HepG2 (cell line): ENCODE measurements around the gene CHN1. TPM values are rescaled to one million over a fixed set of nuclear protein-coding genes. Genes with fewer than 3 reads are reported as not detected.

Experiments used
- ATAC-seq: fragments of 200-7000 bp; cut with Tn5 transposase; 3 replicates; pipeline ENCODE4 v1.9.1; 2020; ENCODE audit warnings: mild to moderate bottlenecking, moderate library complexity
- BruUV-seq: library from RNA; stranded (reverse); fragments of 400-500 nt; replicated peaks from 2 replicates; lab custom pipeline; 2021; lab: Mats Ljungman, UMichigan
- CTCF ChIA-PET: fragments of 300-600 bp; formaldehyde crosslinking; extraction: SDS; loops from one replicate; lab custom pipeline; 2021; ENCODE audit warnings: low total read pairs, inconsistent platforms, low intra/inter-chr PET ratio; lab: Yijun Ruan, JAX
- POLR2A ChIA-PET: fragments of 350-600 bp; sonication (Branson Sonifier 250); formaldehyde crosslinking; loops from one replicate; lab custom pipeline; 2020; ENCODE audit warnings: antibody characterized with exemption, inconsistent platforms; lab: Yijun Ruan, JAX
- DNase-seq: peaks from one replicate; pipeline ENCODE4 v3.0.0-alpha.2; 2015; ENCODE audit warnings: low spot score
- FAIRE-seq: peaks from 3 replicates; lab custom pipeline; 2011; peaks lifted over from hg19 to GRCh38; lab: Jason Lieb, UNC
- H2AFZ ChIP-seq: one replicate; pipeline ENCODE4 v1.6.1; 2011; ENCODE audit warnings: low read length, inconsistent platforms
- H3K27ac ChIP-seq: fragments of 300-600 bp; 3 replicates; pipeline ENCODE4 v1.8.0; 2011; ENCODE audit warnings: mixed run types, mild to moderate bottlenecking, mixed read lengths, low read length, inconsistent platforms; ENCODE audit not compliant: insufficient read depth; ENCODE audit errors: extremely low read length
- H3K27me3 ChIP-seq, 2 experiments: fragments of 200-600 bp in 1 of 2; 2 replicates in 1 of 2; 3 replicates in 1 of 2; pipeline versions ENCODE4 v1.6.0 to v1.8.0; 2011; ENCODE audit warnings: low read length in 2 of 2, mild to moderate bottlenecking in 2 of 2, moderate library complexity in 2 of 2, inconsistent platforms in 1 of 2; ENCODE audit not compliant: insufficient read depth in 2 of 2, control insufficient read depth in 1 of 2
- H3K36me3 ChIP-seq, 2 experiments: fragments of 200-600 bp in 1 of 2; replicated peaks in 1 of 2; 2 replicates in 1 of 2; 3 replicates in 1 of 2; pipeline versions ENCODE4 v1.5.1 to v1.8.0; 2011; ENCODE audit warnings: low read length in 2 of 2, inconsistent platforms in 1 of 2; ENCODE audit not compliant: insufficient read depth in 2 of 2, control insufficient read depth in 1 of 2
- H3K4me1 ChIP-seq: 2 replicates; pipeline ENCODE4 v1.5.1; 2012; ENCODE audit warnings: low read length, inconsistent platforms; ENCODE audit not compliant: insufficient read depth
- H3K4me2 ChIP-seq: 2 replicates; pipeline ENCODE4 v1.6.0; 2011; ENCODE audit warnings: low read depth, low read length, inconsistent platforms
- H3K4me3 ChIP-seq, 3 experiments: fragments of 200-600 bp in 1 of 3; sonication (generic), shearing (Covaris generic) in 1 of 3; replicated peaks in 1 of 3; 2 replicates each; pipeline ENCODE4 v1.5.1; 2011 to 2016; ENCODE audit warnings: low read length in 3 of 3, inconsistent platforms in 2 of 3, low read depth in 2 of 3, mild to moderate bottlenecking in 2 of 3, control low read depth in 1 of 3, mixed read lengths in 1 of 3; ENCODE audit not compliant: insufficient read depth in 1 of 3
- H3K79me2 ChIP-seq: one replicate; pipeline ENCODE4 v1.6.1; 2011; ENCODE audit warnings: low read length, inconsistent platforms; ENCODE audit not compliant: insufficient read depth
- H3K9ac ChIP-seq: 2 replicates; pipeline ENCODE4 v1.6.0; 2011; ENCODE audit warnings: mild to moderate bottlenecking, low read depth, low read length, inconsistent platforms; ENCODE audit not compliant: insufficient read depth
- H3K9me3 ChIP-seq: 2 replicates; pipeline ENCODE4 v1.5.1; 2012; ENCODE audit warnings: mild to moderate bottlenecking, low read length
- H4K20me1 ChIP-seq: 2 replicates; pipeline ENCODE4 v1.6.0; 2011; ENCODE audit warnings: inconsistent platforms, mild to moderate bottlenecking, low read length, moderate library complexity; ENCODE audit not compliant: insufficient read depth
- ARID3A ChIP-seq: IDR thresholded peaks from 2 replicates; pipeline ENCODE4 v1.6.1; 2012; ENCODE audit warnings: low read depth, low read length, improper control_type of control experiment
- ATF4 ChIP-seq, 2 experiments: fragments of 450-650 bp in 1 of 2; sonication (generic) in 1 of 2; formaldehyde crosslinking; IDR thresholded peaks; 2 replicates each; pipeline versions ENCODE4 v1.5.0 to v1.8.0; 2020 to 2022; ENCODE audit warnings: mild to moderate bottlenecking in 1 of 2, missing genetic modification reagents in 1 of 2
- FOXP1 ChIP-seq, 2 experiments: fragments of 450-650 bp in 1 of 2; IDR thresholded peaks; 2 replicates each; pipeline ENCODE4 v1.6.1; 2017 to 2018; ENCODE audit warnings: antibody characterized with exemption in 1 of 2
- KDM6A ChIP-seq: IDR thresholded peaks from 2 replicates; pipeline ENCODE4 v1.6.1; 2016; ENCODE audit warnings: low read depth
- SALL1 ChIP-seq: sonication (generic); formaldehyde crosslinking; IDR thresholded peaks from 2 replicates; pipeline ENCODE4 v1.8.0; 2022; ENCODE audit warnings: mild to moderate bottlenecking, missing genetic modification reagents
- TAF15 ChIP-seq: fragments of 200-400 bp; formaldehyde crosslinking; IDR thresholded peaks from one replicate; pipeline ENCODE4 v1.6.1; 2018; ENCODE audit warnings: mild to moderate bottlenecking, low read depth, low read length; ENCODE audit not compliant: poor library complexity, severe bottlenecking
- XBP1 ChIP-seq: sonication (generic); formaldehyde crosslinking; IDR thresholded peaks from 2 replicates; pipeline ENCODE4 v1.5.0; 2020; ENCODE audit warnings: missing genetic modification reagents
- ZC3H4 ChIP-seq: sonication (generic); formaldehyde crosslinking; IDR thresholded peaks from 2 replicates; pipeline ENCODE4 v1.4.0; 2020; ENCODE audit warnings: missing genetic modification reagents, borderline replicate concordance
- ZFP36L2 ChIP-seq: sonication (generic); formaldehyde crosslinking; IDR thresholded peaks from 2 replicates; pipeline ENCODE4 v1.4.0; 2020; ENCODE audit warnings: missing genetic modification reagents
- ZNF33B ChIP-seq: sonication (generic); formaldehyde crosslinking; IDR thresholded peaks from 2 replicates; pipeline ENCODE4 v1.5.1; 2020; ENCODE audit warnings: mild to moderate bottlenecking, missing genetic modification reagents
- ZNF660 ChIP-seq: sonication (generic); formaldehyde crosslinking; IDR thresholded peaks from 2 replicates; pipeline ENCODE4 v1.5.1; 2020; ENCODE audit warnings: mild to moderate bottlenecking, low read depth, missing genetic modification reagents, borderline replicate concordance
- ZNF749 ChIP-seq: sonication (generic); formaldehyde crosslinking; IDR thresholded peaks from 2 replicates; pipeline ENCODE4 v1.8.0; 2022; ENCODE audit warnings: mild to moderate bottlenecking, missing genetic modification reagents, moderate library complexity, borderline replicate concordance
- WGBS: methylation state at CpG from one replicate; pipeline ENCODE4 v1.1.6; 2017; ENCODE audit warnings: low lambda C conversion rate; 5-methylcytosine and 5-hydroxymethylcytosine counted together
- in situ Hi-C: cut with HindIII; loops from 2 replicates; pipeline ENCODE4 v1.10.0; 2017; ENCODE audit warnings: low pct_unique_long_range_greater_than_20kb; ENCODE audit not compliant: extremely low pct_ligation_motif_present
- intact Hi-C: fragments of 100-400 bp; cut with micrococcal nuclease; formaldehyde crosslinking; loops from one replicate; pipeline ENCODE4 v1.10.0; 2022; ENCODE audit not compliant: unreplicated experiment
- polyA plus RNA-seq, 8 experiments: library from polyadenylated mRNA; depleted of rRNA in 3 of 8; stranded (reverse) in 7 of 8; unstranded in 1 of 8; fragments of >200 nt; fragmentation: Illumina TruSeq in 4 of 8; extraction: Trizol in 4 of 8; gene quantifications; 2 replicates each; pipeline versions ENCODE4 v1.2.1 to v1.2.3, GENCODE V29; 2011 to 2016; ENCODE audit warnings: low read depth in 4 of 8, missing spikeins in 1 of 8, mixed read lengths in 1 of 8; ENCODE audit not compliant: insufficient read depth in 1 of 8
- total RNA-seq, 5 experiments: library from RNA; depleted of rRNA; stranded (reverse); fragments of >200 nt; fragmentation: Illumina TruSeq; extraction: Trizol; gene quantifications; 2 replicates each; pipeline ENCODE4 v1.2.3, GENCODE V29; 2016; ENCODE audit warnings: low read depth in 1 of 5
- TF ChIP-seq, protein P1 (sequence below): sonication (generic); formaldehyde crosslinking; IDR thresholded peaks from 2 replicates; pipeline ENCODE4 v1.5.0; 2020; ENCODE audit warnings: mild to moderate bottlenecking, missing genetic modification reagents
- TF ChIP-seq, protein P2 (sequence below): sonication (generic); formaldehyde crosslinking; IDR thresholded peaks from 2 replicates; pipeline ENCODE4 v1.9.0; 2021; ENCODE audit warnings: mild to moderate bottlenecking, missing genetic modification reagents

The CHN1 gene
- total and polyA plus RNA-seq, 2 of the 13 experiments (the other 11 are each of a cell fraction or from before 2014, with no cell fraction given): 2.8 to 3.5 TPM

DNA sequence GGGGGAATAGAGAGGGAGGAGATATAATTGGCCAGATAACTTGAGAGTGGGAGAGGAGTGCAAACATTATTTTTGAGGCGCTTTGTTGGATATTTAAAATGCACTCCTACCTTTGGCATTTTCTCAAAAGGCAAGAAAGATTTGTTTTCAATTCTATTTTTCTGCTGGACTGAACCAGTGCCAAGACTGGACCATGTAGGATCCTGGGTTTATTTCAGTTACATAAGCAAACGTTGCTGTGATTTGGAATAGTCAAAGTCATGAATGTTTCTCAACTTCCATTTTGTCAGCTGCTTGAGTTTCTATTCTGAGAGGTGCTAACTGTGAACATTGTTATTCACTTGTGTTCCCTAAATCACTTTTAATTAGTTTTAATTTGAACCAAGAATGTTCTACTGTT is 232.0 kb downstream of the CHN1 start:
- Histone ChIP-seq H3K4me3 (no peak overlapping the region), H3K27ac (no peak overlapping the region), H3K9ac (no peak overlapping the region), H3K4me2 (no peak overlapping the region), H4K20me1 (no peaks in the 10 kb centered on the region), H3K27me3 (peaks cover 3 to 40% of the 10 kb centered on the region in 2 experiments; a peak in 2 of 5 replicates), H3K36me3 (no peaks in the 10 kb centered on the region), H3K79me2 (no peaks in the 10 kb centered on the region), H3K9me3 (no peaks in the 10 kb centered on the region), H2AFZ (no peak overlapping the region), H3K4me1 (peaks cover 8% of the 10 kb centered on the region)
- ChIA-PET CTCF (no interaction called here), POLR2A (no interaction called here)
- no TSS peak for BruUV-seq
- DNase-seq (no peak), FAIRE-seq (no peak), ATAC-seq (no peak)
- intact Hi-C loops (no loop called here), in situ Hi-C loops (loop anchor here (5.0 kb wide), 1 partner anchor 214 kb away; no protein-coding TSS in a partner anchor)
- no peak for TF ChIP-seq ZNF33B
- no peak for TF ChIP-seq ZNF660
- TF ChIP-seq XBP1 (CRISPR knock-in tag): no peak
- TF ChIP-seq, protein P1, sequence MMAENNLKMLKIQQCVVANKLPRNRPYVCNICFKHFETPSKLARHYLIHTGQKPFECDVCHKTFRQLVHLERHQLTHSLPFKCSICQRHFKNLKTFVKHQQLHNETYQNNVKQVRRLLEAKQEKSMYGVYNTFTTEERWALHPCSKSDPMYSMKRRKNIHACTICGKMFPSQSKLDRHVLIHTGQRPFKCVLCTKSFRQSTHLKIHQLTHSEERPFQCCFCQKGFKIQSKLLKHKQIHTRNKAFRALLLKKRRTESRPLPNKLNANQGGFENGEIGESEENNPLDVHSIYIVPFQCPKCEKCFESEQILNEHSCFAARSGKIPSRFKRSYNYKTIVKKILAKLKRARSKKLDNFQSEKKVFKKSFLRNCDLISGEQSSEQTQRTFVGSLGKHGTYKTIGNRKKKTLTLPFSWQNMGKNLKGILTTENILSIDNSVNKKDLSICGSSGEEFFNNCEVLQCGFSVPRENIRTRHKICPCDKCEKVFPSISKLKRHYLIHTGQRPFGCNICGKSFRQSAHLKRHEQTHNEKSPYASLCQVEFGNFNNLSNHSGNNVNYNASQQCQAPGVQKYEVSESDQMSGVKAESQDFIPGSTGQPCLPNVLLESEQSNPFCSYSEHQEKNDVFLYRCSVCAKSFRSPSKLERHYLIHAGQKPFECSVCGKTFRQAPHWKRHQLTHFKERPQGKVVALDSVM: no peak
- TF ChIP-seq ARID3A: no peak
- TF ChIP-seq ATF4 (CRISPR knock-in tag; IDR thresholded peaks at IDR 0.05): no peak
- no peak for TF ChIP-seq SALL1 (CRISPR knock-in tag)
- no peak for TF ChIP-seq ZFP36L2 (CRISPR knock-in tag)
- TF ChIP-seq ZNF749: no peak
- TF ChIP-seq TAF15: no peak
- TF ChIP-seq FOXP1 (IDR thresholded peaks at IDR 0.05): no peak
- TF ChIP-seq FOXP1 (CRISPR knock-in tag; IDR thresholded peaks at IDR 0.05): no peak
- no peak for TF ChIP-seq KDM6A (CRISPR knock-in tag)
- TF ChIP-seq, protein P2, sequence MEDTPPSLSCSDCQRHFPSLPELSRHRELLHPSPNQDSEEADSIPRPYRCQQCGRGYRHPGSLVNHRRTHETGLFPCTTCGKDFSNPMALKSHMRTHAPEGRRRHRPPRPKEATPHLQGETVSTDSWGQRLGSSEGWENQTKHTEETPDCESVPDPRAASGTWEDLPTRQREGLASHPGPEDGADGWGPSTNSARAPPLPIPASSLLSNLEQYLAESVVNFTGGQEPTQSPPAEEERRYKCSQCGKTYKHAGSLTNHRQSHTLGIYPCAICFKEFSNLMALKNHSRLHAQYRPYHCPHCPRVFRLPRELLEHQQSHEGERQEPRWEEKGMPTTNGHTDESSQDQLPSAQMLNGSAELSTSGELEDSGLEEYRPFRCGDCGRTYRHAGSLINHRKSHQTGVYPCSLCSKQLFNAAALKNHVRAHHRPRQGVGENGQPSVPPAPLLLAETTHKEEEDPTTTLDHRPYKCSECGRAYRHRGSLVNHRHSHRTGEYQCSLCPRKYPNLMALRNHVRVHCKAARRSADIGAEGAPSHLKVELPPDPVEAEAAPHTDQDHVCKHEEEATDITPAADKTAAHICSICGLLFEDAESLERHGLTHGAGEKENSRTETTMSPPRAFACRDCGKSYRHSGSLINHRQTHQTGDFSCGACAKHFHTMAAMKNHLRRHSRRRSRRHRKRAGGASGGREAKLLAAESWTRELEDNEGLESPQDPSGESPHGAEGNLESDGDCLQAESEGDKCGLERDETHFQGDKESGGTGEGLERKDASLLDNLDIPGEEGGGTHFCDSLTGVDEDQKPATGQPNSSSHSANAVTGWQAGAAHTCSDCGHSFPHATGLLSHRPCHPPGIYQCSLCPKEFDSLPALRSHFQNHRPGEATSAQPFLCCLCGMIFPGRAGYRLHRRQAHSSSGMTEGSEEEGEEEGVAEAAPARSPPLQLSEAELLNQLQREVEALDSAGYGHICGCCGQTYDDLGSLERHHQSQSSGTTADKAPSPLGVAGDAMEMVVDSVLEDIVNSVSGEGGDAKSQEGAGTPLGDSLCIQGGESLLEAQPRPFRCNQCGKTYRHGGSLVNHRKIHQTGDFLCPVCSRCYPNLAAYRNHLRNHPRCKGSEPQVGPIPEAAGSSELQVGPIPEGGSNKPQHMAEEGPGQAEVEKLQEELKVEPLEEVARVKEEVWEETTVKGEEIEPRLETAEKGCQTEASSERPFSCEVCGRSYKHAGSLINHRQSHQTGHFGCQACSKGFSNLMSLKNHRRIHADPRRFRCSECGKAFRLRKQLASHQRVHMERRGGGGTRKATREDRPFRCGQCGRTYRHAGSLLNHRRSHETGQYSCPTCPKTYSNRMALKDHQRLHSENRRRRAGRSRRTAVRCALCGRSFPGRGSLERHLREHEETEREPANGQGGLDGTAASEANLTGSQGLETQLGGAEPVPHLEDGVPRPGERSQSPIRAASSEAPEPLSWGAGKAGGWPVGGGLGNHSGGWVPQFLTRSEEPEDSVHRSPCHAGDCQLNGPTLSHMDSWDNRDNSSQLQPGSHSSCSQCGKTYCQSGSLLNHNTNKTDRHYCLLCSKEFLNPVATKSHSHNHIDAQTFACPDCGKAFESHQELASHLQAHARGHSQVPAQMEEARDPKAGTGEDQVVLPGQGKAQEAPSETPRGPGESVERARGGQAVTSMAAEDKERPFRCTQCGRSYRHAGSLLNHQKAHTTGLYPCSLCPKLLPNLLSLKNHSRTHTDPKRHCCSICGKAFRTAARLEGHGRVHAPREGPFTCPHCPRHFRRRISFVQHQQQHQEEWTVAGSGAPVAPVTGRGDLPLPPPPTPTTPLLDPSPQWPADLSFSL (CRISPR knock-in tag): no peak
- no peak for TF ChIP-seq ZC3H4 (CRISPR knock-in tag)
- WGBS: 18% methylated on average over 2 of the region's 2 CpGs
